Fibroblast of lung (primary cell): ENCODE results near the gene SNAPC2. TPM values are rescaled to one million over a fixed set of nuclear protein-coding genes. Genes with fewer than 3 reads are reported as not detected.

Source experiments
- DNase-seq, 2 donors: peaks; one replicate each; pipeline versions ENCODE4 v3.0.0 to v3.0.0-alpha.2; 2010; ENCODE audit warnings: low read depth in 2 of 2
- H2AFZ ChIP-seq: 2 replicates; pipeline ENCODE4 v1.5.1; 2012; ENCODE audit warnings: low read length, control low read depth, inconsistent platforms
- H3K27ac ChIP-seq: 2 replicates; pipeline ENCODE4 v1.5.1; 2011; ENCODE audit warnings: low read length, control low read depth; ENCODE audit not compliant: insufficient read depth
- H3K27me3 ChIP-seq: 2 replicates; pipeline ENCODE4 v1.5.1; 2011; ENCODE audit warnings: mild to moderate bottlenecking, low read length; ENCODE audit not compliant: control insufficient read depth, insufficient read depth
- H3K36me3 ChIP-seq: 2 replicates; pipeline ENCODE4 v1.5.1; 2011; ENCODE audit warnings: low read length; ENCODE audit not compliant: control insufficient read depth, insufficient read depth
- H3K4me1 ChIP-seq: 2 replicates; pipeline ENCODE4 v1.5.1; 2011; ENCODE audit warnings: low read length; ENCODE audit not compliant: control insufficient read depth, insufficient read depth; ENCODE audit errors: extremely low read depth
- H3K4me2 ChIP-seq: 2 replicates; pipeline ENCODE4 v1.5.1; 2011; ENCODE audit warnings: low read length, control low read depth; ENCODE audit not compliant: insufficient read depth; ENCODE audit errors: extremely low read depth
- H3K4me3 ChIP-seq, 4 experiments: fragments of 200-600 bp in 1 of 4; sonication (generic) in 1 of 4; replicated peaks in 1 of 4; 2 replicates each; pipeline ENCODE4 v1.5.1; 2011 to 2016; ENCODE audit warnings: low read length in 4 of 4, low read depth in 3 of 4, mild to moderate bottlenecking in 3 of 4, control low read depth in 2 of 4, inconsistent platforms in 1 of 4, mixed read lengths in 1 of 4; ENCODE audit not compliant: insufficient read depth in 1 of 4; ENCODE audit errors: control extremely low read depth in 1 of 4
- H3K79me2 ChIP-seq: 2 replicates; pipeline ENCODE4 v1.5.1; 2012; ENCODE audit warnings: mild to moderate bottlenecking, low read length, inconsistent platforms; ENCODE audit not compliant: control insufficient read depth, insufficient read depth
- H3K9ac ChIP-seq: 2 replicates; pipeline ENCODE4 v1.5.1; 2011; ENCODE audit warnings: mild to moderate bottlenecking, low read length, control low read depth; ENCODE audit not compliant: insufficient read depth
- H3K9me3 ChIP-seq: 2 replicates; pipeline ENCODE4 v1.5.1; 2012; ENCODE audit warnings: low read depth, low read length; ENCODE audit not compliant: control insufficient read depth, insufficient read depth
- H4K20me1 ChIP-seq: 2 replicates; pipeline ENCODE4 v1.5.1; 2011; ENCODE audit warnings: low read length; ENCODE audit not compliant: control insufficient read depth, insufficient read depth; ENCODE audit errors: extremely low read depth
- EZH2 ChIP-seq: IDR thresholded peaks from 2 replicates; pipeline ENCODE4 v1.5.1; 2012; ENCODE audit warnings: low read length, control low read depth, mild to moderate bottlenecking; ENCODE audit errors: missing control alignments
- polyA plus RNA-seq, 2 donors: library from polyadenylated mRNA; depleted of rRNA in 1 of 2; stranded (reverse) in 1 of 2; unstranded in 1 of 2; fragments of >200 nt; gene quantifications; 2 replicates each; pipeline ENCODE4 v1.2.1, GENCODE V29; 2011 to 2012; ENCODE audit warnings: missing spikeins in 1 of 2
- total RNA-seq: library from RNA; depleted of rRNA; stranded (reverse); fragments of >200 nt; gene quantifications from 2 replicates; pipeline ENCODE4 v1.2.1, GENCODE V29; 2014
- TF ChIP-seq, protein P1 (sequence below), 2 donors: IDR thresholded peaks in 1 of 2; conservative IDR thresholded peaks in 1 of 2; 1 replicate in 1 of 2; 2 replicates in 1 of 2; pipeline ENCODE4 v1.5.1; 2011 to 2012; ENCODE audit warnings: low read length in 2 of 2, control low read depth in 1 of 2, inconsistent platforms in 1 of 2, low read depth in 1 of 2, mild to moderate bottlenecking in 1 of 2

SNAPC2 gene
- total and polyA plus RNA-seq, 2 donors (not counting 1 experiment from before 2014, with no cell fraction given): 11.4 to 13.4 TPM

DNA sequence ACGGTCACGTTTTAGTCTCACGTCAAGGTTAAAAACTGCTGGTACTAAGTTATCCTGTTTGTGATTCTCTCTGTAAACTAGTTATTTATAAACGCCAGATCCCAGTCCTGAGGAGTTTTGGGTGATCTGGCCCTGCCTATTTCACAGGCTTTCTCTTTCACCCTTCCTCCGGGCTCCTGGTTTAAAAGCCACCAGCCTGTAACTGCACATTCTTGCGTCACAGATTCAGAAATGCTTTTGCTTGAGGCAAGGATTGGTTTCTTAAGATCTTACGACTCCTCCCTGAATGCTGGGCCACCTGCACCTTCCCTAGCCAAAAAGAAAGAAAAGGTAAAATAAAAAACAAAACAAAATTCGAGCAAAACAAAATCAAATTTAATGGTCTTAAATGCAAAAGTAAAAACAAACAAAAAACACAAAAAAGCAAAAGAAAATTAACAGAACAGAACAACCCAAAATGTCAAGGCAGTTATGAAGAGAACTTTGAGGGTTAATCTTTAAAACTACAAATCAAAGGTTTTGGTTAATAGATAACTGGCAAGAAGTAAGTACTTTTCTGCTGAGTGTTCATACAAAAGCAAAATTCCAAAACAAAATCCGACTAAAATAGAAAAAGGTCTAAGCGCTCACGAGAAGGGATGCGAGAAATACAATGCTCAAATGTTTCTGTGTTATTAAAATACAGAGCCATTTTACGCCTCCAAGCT, 41.9 kb downstream of the SNAPC2 start:
- Histone ChIP-seq H3K9ac (no peak overlapping the region), H3K27me3 (no peaks in the 10 kb centered on the region), H3K4me2 (no peak overlapping the region), H3K36me3 (peaks cover 7% of the 10 kb centered on the region), H3K79me2 (no peaks in the 10 kb centered on the region), H4K20me1 (no peaks in the 10 kb centered on the region), H3K4me1 (no peaks in the 10 kb centered on the region), H3K4me3 (no peak overlapping the region), H3K9me3 (no peaks in the 10 kb centered on the region), H3K27ac (no peak overlapping the region), H2AFZ (no peak overlapping the region)
- no peak for DNase-seq
- TF ChIP-seq, protein P1, sequence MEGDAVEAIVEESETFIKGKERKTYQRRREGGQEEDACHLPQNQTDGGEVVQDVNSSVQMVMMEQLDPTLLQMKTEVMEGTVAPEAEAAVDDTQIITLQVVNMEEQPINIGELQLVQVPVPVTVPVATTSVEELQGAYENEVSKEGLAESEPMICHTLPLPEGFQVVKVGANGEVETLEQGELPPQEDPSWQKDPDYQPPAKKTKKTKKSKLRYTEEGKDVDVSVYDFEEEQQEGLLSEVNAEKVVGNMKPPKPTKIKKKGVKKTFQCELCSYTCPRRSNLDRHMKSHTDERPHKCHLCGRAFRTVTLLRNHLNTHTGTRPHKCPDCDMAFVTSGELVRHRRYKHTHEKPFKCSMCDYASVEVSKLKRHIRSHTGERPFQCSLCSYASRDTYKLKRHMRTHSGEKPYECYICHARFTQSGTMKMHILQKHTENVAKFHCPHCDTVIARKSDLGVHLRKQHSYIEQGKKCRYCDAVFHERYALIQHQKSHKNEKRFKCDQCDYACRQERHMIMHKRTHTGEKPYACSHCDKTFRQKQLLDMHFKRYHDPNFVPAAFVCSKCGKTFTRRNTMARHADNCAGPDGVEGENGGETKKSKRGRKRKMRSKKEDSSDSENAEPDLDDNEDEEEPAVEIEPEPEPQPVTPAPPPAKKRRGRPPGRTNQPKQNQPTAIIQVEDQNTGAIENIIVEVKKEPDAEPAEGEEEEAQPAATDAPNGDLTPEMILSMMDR (conservative IDR thresholded peaks at IDR 0.05 in 1 of 2, IDR thresholded peaks at IDR 0.05 in 1 of 2; ENCODE audit: low read depth in 1 of 2, low read length in 2 of 2): no peak
- no peak for TF ChIP-seq EZH2

DNA sequence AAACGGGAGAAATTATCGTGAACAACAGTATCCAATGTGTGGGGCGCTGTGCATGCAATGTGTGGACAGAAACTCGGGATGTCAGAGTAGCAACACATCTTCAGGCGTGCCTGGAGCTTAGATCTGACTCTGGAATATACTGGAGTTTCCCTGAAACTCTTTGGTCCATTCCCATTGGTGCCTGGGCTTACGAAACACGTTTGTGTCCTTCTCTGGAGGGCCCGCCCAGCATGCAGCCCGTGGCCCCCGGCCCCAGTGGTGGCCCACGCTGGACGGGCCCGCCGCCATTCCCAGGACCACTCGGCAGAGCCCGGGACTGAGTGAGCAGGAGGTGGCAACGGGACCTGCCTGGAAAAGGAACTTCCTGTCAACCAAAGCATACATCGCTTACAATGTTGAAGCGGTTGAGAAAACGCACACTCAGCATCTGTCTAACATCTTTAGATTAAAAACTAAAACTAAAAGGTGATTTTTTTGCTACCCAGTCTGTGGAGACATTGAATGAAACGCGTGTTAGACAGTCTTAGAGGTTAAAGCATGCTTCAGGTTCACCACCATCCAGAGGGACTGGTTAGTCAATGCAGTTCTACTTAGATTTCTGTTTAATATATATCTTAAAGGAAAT, 42.6 kb downstream of the SNAPC2 start:
- H3K36me3 ChIP-seq: peaks cover 7% of the 10 kb centered on the region
- TF ChIP-seq EZH2: no peak
- TF ChIP-seq, protein P1 (conservative IDR thresholded peaks at IDR 0.05 in 1 of 2, IDR thresholded peaks at IDR 0.05 in 1 of 2; ENCODE audit: low read depth in 1 of 2, low read length in 2 of 2): no peak
- H3K9me3 ChIP-seq: no peaks in the 10 kb centered on the region

DNA sequence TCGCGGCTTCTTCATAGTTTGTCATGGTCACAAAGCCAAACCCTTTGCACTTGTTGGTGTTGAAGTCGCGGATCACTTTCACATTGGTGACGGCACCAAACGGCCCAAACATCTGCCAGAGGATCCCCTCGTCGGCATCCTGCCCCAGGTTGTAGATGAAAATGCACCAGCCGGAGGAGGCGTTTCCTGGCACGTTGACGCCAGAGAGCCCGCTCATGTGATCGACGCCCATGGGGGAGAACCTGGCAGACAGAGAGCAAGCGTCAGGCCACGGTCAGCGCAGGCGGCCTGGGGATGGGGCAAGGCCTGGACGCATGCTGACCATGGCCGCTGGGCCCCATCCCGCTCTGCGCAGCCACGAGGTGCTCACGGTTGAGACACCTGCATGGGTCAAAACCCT, 43.4 kb downstream of the SNAPC2 start:
- no peaks in the 10 kb centered on the region for H3K4me1 ChIP-seq
- no peak for DNase-seq
- H3K79me2 ChIP-seq: no peaks in the 10 kb centered on the region
- H3K27me3 ChIP-seq: no peaks in the 10 kb centered on the region
- H3K36me3 ChIP-seq: peaks cover 8% of the 10 kb centered on the region
- peaks cover 2% of the 10 kb centered on the region for H4K20me1 ChIP-seq
- no peak overlapping the region for H3K27ac ChIP-seq
- H2AFZ ChIP-seq: no peak overlapping the region
- no peak overlapping the region for H3K4me2 ChIP-seq
- no peaks in the 10 kb centered on the region for H3K9me3 ChIP-seq
- no peak for TF ChIP-seq EZH2
- TF ChIP-seq, protein P1 (conservative IDR thresholded peaks at IDR 0.05 in 1 of 2, IDR thresholded peaks at IDR 0.05 in 1 of 2; ENCODE audit: low read depth in 1 of 2, low read length in 2 of 2): no peak
- H3K4me3 ChIP-seq: no peak overlapping the region
- no peak overlapping the region for H3K9ac ChIP-seq

More for the DNA sequence above, 42.6 kb downstream of the SNAPC2 start:
- Histone ChIP-seq H4K20me1 (peaks cover under 1% of the 10 kb centered on the region), H3K4me2 (no peak overlapping the region), H3K4me3 (no peak overlapping the region), H3K27me3 (no peaks in the 10 kb centered on the region), H3K27ac (no peak overlapping the region), H3K79me2 (no peaks in the 10 kb centered on the region), H3K4me1 (no peaks in the 10 kb centered on the region), H2AFZ (no peak overlapping the region), H3K9ac (no peak overlapping the region)
- DNase-seq: no peak
